Mesendoderm (in vitro differentiated cells): Measurements from ENCODE around the gene SIGLEC8. TPM values are rescaled to one million over a fixed set of nuclear protein-coding genes. Genes with fewer than 3 reads are reported as not detected.

ENCODE experiments used
- DNase-seq: peaks from one replicate; pipeline ENCODE4 v3.0.0; 2013
- H2AK5ac ChIP-seq: 2 replicates; pipeline ENCODE4 v1.6.1; 2013; ENCODE audit warnings: low read length, inconsistent platforms
- H2BK120ac ChIP-seq: 2 replicates; pipeline ENCODE4 v1.6.1; 2013; ENCODE audit warnings: low read depth, mild to moderate bottlenecking, low read length, moderate library complexity, mixed read lengths
- H2BK15ac ChIP-seq: replicated peaks from 2 replicates; pipeline ENCODE4 v1.6.1; 2013; ENCODE audit warnings: low read depth, mild to moderate bottlenecking, moderate library complexity
- H2BK5ac ChIP-seq: 2 replicates; pipeline ENCODE4 v1.6.1; 2013; ENCODE audit warnings: low read length, inconsistent platforms
- H3K18ac ChIP-seq: 2 replicates; pipeline ENCODE4 v1.6.1; 2013; ENCODE audit warnings: mild to moderate bottlenecking, low read length, mixed read lengths
- H3K23ac ChIP-seq: one replicate; pipeline ENCODE4 v1.6.1; 2013; ENCODE audit warnings: low read length
- H3K27ac ChIP-seq: 2 replicates; pipeline ENCODE4 v1.5.1; 2013; ENCODE audit warnings: low read depth, mild to moderate bottlenecking, inconsistent platforms, low read length, moderate library complexity
- H3K27me3 ChIP-seq: 2 replicates; pipeline ENCODE4 v1.6.1; 2013; ENCODE audit warnings: low read length, control low read depth, mild to moderate bottlenecking, inconsistent platforms; ENCODE audit not compliant: insufficient read depth, poor library complexity
- H3K36me3 ChIP-seq: 2 replicates; pipeline ENCODE4 v1.6.1; 2013; ENCODE audit warnings: low read length, inconsistent platforms; ENCODE audit not compliant: control insufficient read depth, insufficient read depth
- H3K4ac ChIP-seq: one replicate; pipeline ENCODE4 v1.6.1; 2013; ENCODE audit warnings: low read depth, mild to moderate bottlenecking, low read length, moderate library complexity
- H3K4me1 ChIP-seq: 2 replicates; pipeline ENCODE4 v1.6.1; 2013; ENCODE audit warnings: low read depth, low read length, inconsistent platforms; ENCODE audit not compliant: control insufficient read depth
- H3K4me2 ChIP-seq: 2 replicates; pipeline ENCODE4 v1.6.1; 2013; ENCODE audit warnings: low read length
- H3K4me3 ChIP-seq: 2 replicates; pipeline ENCODE4 v1.5.1; 2013; ENCODE audit warnings: mild to moderate bottlenecking, low read length
- H3K56ac ChIP-seq: one replicate; pipeline ENCODE4 v1.6.1; 2013; ENCODE audit warnings: low read length
- H3K79me1 ChIP-seq: 2 replicates; pipeline ENCODE4 v1.6.1; 2013; ENCODE audit warnings: low read length, inconsistent platforms
- H3K79me2 ChIP-seq: 2 replicates; pipeline ENCODE4 v1.6.1; 2013; ENCODE audit warnings: mild to moderate bottlenecking, low read length; ENCODE audit not compliant: control insufficient read depth, insufficient read depth
- H3K9ac ChIP-seq: 2 replicates; pipeline ENCODE4 v1.6.1; 2013; ENCODE audit warnings: low read length, inconsistent platforms
- H4K5ac ChIP-seq: one replicate; pipeline ENCODE4 v1.6.1; 2013; ENCODE audit warnings: low read length
- H4K8ac ChIP-seq: one replicate; pipeline ENCODE4 v1.6.1; 2013; ENCODE audit warnings: low read depth, mild to moderate bottlenecking, control low read depth, low read length, moderate library complexity
- WGBS: extraction: QIAGEN DNeasy Blood & Tissue Kit; methylation state at CpG from one replicate; pipeline ENCODE4 v1.1.7; 2013; ENCODE audit warnings: low lambda C conversion rate, missing lambda C conversion rate; ENCODE audit not compliant: insufficient coverage; ENCODE audit errors: extremely low coverage; 5-methylcytosine and 5-hydroxymethylcytosine counted together
- polyA plus RNA-seq, 2 experiments: library from polyadenylated mRNA; stranded (reverse); fragments of 200-250 nt; gene quantifications; one replicate each; pipeline ENCODE4 v1.2.3, GENCODE V29; 2013

The SIGLEC8 gene
- not detected for polyA plus RNA-seq (2013, experiment 1 of 2)
- not detected for polyA plus RNA-seq (2013, experiment 2 of 2)

GRCh38 chr19:51458051-51458645 lies at the start of gene SIGLEC8:
TSS of gene SIGLEC8 (minus strand) at chr19:51458454. CDS start at chr19:51458387, 67 bp downstream.
- H4K5ac ChIP-seq = no peak within 1 kb of the TSS
- no peak within 1 kb of the TSS for H2AK5ac ChIP-seq
- no peak within 1 kb of the TSS for H3K18ac ChIP-seq
- WGBS = no CpG with 5 or more reads among the region's 10 CpGs
- H3K4ac ChIP-seq = no peak within 1 kb of the TSS
- no peaks in the 10 kb centered on the region for H3K27me3 ChIP-seq
- no peak within 1 kb of the TSS for H3K4me2 ChIP-seq
- no peak within 1 kb of the TSS for H3K23ac ChIP-seq
- H3K56ac ChIP-seq = no peak within 1 kb of the TSS
- H3K4me3 ChIP-seq = no peak within 1 kb of the TSS
- no peak within 1 kb of the TSS for H2BK15ac ChIP-seq
- no peak within 1 kb of the TSS for H4K8ac ChIP-seq
- no peaks in the 10 kb centered on the region for H3K79me1 ChIP-seq
- DNase-seq = no peak
- no peaks in the 10 kb centered on the region for H3K36me3 ChIP-seq
- no peaks in the 10 kb centered on the region for H3K4me1 ChIP-seq
- no peaks in the 10 kb centered on the region for H3K79me2 ChIP-seq
- no peak within 1 kb of the TSS for H2BK120ac ChIP-seq
- no peak within 1 kb of the TSS for H3K27ac ChIP-seq
- H2BK5ac ChIP-seq = no peak within 1 kb of the TSS
- no peak within 1 kb of the TSS for H3K9ac ChIP-seq

GRCh38 chr19:51507640-51508058 lies 49.4 kb upstream of the SIGLEC8 start:
- no peaks in the 10 kb centered on the region for H3K79me1 ChIP-seq
- H3K79me2 ChIP-seq = no peaks in the 10 kb centered on the region
- no peak overlapping the region for H2BK5ac ChIP-seq
- H3K4me2 ChIP-seq = no peak overlapping the region
- no peak overlapping the region for H4K8ac ChIP-seq
- no peaks in the 10 kb centered on the region for H3K27me3 ChIP-seq
- no peak overlapping the region for H3K56ac ChIP-seq
- no CpG with 5 or more reads among the region's 6 CpGs for WGBS
- no peak overlapping the region for H3K9ac ChIP-seq
- H2AK5ac ChIP-seq = no peak overlapping the region
- H3K4ac ChIP-seq = no peak overlapping the region
- no peak overlapping the region for H3K27ac ChIP-seq
- no peak overlapping the region for H2BK120ac ChIP-seq
- no peak overlapping the region for H3K23ac ChIP-seq
- H3K4me1 ChIP-seq = no peaks in the 10 kb centered on the region
- H3K18ac ChIP-seq = no peak overlapping the region
- H2BK15ac ChIP-seq = no peak overlapping the region
- no peaks in the 10 kb centered on the region for H3K36me3 ChIP-seq
- no peak overlapping the region for H4K5ac ChIP-seq
- H3K4me3 ChIP-seq = no peak overlapping the region
- no peak for DNase-seq

- WGBS = no CpG with 5 or more reads among the region's 3 CpGs
- no peak overlapping the region for H4K8ac ChIP-seq
- DNase-seq = no peak
Measured at GRCh38 chr19:51507192-51507591, 48.9 kb upstream of the SIGLEC8 start.

GRCh38 chr19:51505904-51506303 lies 47.6 kb upstream of the SIGLEC8 start:
- H2BK120ac ChIP-seq = no peak overlapping the region
- no peaks in the 10 kb centered on the region for H3K27me3 ChIP-seq
- no peak overlapping the region for H3K9ac ChIP-seq
- DNase-seq = no peak
- H4K8ac ChIP-seq = no peak overlapping the region
- no peaks in the 10 kb centered on the region for H3K79me1 ChIP-seq
- H3K23ac ChIP-seq = no peak overlapping the region
- no peaks in the 10 kb centered on the region for H3K4me1 ChIP-seq
- no peaks in the 10 kb centered on the region for H3K36me3 ChIP-seq
- H3K27ac ChIP-seq = no peak overlapping the region
- no peak overlapping the region for H3K4me3 ChIP-seq
- no CpG with 5 or more reads among the region's 3 CpGs for WGBS
- no peak overlapping the region for H2BK5ac ChIP-seq
- H2BK15ac ChIP-seq = no peak overlapping the region
- no peak overlapping the region for H2AK5ac ChIP-seq
- no peak overlapping the region for H3K4me2 ChIP-seq
- H3K79me2 ChIP-seq = no peaks in the 10 kb centered on the region
- H4K5ac ChIP-seq = no peak overlapping the region
- no peak overlapping the region for H3K56ac ChIP-seq
- no peak overlapping the region for H3K4ac ChIP-seq
- H3K18ac ChIP-seq = no peak overlapping the region

More at GRCh38 chr19:51507192-51507591, 48.9 kb upstream of the SIGLEC8 start:
- Histone ChIP-seq H2AK5ac (no peak overlapping the region), H3K23ac (no peak overlapping the region), H3K4me1 (no peaks in the 10 kb centered on the region), H2BK5ac (no peak overlapping the region), H3K36me3 (no peaks in the 10 kb centered on the region), H3K79me1 (no peaks in the 10 kb centered on the region), H2BK15ac (no peak overlapping the region), H3K4me3 (no peak overlapping the region), H3K4ac (no peak overlapping the region), H3K56ac (no peak overlapping the region), H3K27me3 (no peaks in the 10 kb centered on the region), H3K4me2 (no peak overlapping the region), H3K18ac (no peak overlapping the region), H4K5ac (no peak overlapping the region), H3K9ac (no peak overlapping the region), H3K79me2 (no peaks in the 10 kb centered on the region), H2BK120ac (no peak overlapping the region), H3K27ac (no peak overlapping the region)

GRCh38 chr19:51503896-51504295 lies 45.6 kb upstream of the SIGLEC8 start:
- H3K4ac ChIP-seq = no peak overlapping the region
- H3K27ac ChIP-seq = no peak overlapping the region
- WGBS = no CpG with 5 or more reads among the region's 3 CpGs
- H3K23ac ChIP-seq = no peak overlapping the region
- H3K79me2 ChIP-seq = no peaks in the 10 kb centered on the region
- no peak overlapping the region for H3K56ac ChIP-seq
- H3K18ac ChIP-seq = no peak overlapping the region
- no peaks in the 10 kb centered on the region for H3K36me3 ChIP-seq
- H3K4me1 ChIP-seq = no peaks in the 10 kb centered on the region
- no peak overlapping the region for H2BK120ac ChIP-seq
- no peak overlapping the region for H4K5ac ChIP-seq
- H2BK15ac ChIP-seq = no peak overlapping the region
- H4K8ac ChIP-seq = no peak overlapping the region
- no peak overlapping the region for H2BK5ac ChIP-seq
- no peaks in the 10 kb centered on the region for H3K27me3 ChIP-seq
- no peaks in the 10 kb centered on the region for H3K79me1 ChIP-seq
- no peak overlapping the region for H3K4me3 ChIP-seq
- H2AK5ac ChIP-seq = no peak overlapping the region
- no peak overlapping the region for H3K4me2 ChIP-seq
- DNase-seq = no peak
- no peak overlapping the region for H3K9ac ChIP-seq

- Histone ChIP-seq H4K8ac (no peak overlapping the region), H2BK5ac (no peak overlapping the region), H3K79me2 (no peaks in the 10 kb centered on the region), H3K36me3 (no peaks in the 10 kb centered on the region), H3K4me2 (no peak overlapping the region), H3K27me3 (no peaks in the 10 kb centered on the region), H3K79me1 (no peaks in the 10 kb centered on the region), H2BK120ac (no peak overlapping the region), H3K27ac (no peak overlapping the region), H3K23ac (no peak overlapping the region), H3K4me1 (no peaks in the 10 kb centered on the region), H2BK15ac (no peak overlapping the region), H3K56ac (no peak overlapping the region), H3K4me3 (no peak overlapping the region), H3K9ac (no peak overlapping the region), H2AK5ac (no peak overlapping the region), H3K4ac (no peak overlapping the region), H4K5ac (no peak overlapping the region), H3K18ac (no peak overlapping the region)
- no CpG with 5 or more reads among the region's 5 CpGs for WGBS
- no peak for DNase-seq
Measured at GRCh38 chr19:51503286-51503817, 45.1 kb upstream of the SIGLEC8 start.
